Measurements from ENCODE around the gene FKBP1A. TPM values are rescaled to one million over a fixed set of nuclear protein-coding genes. Genes with fewer than 3 reads are reported as not detected.

The FKBP1A gene
- polyA plus RNA-seq, 1 of the 3 experiments (the other 2 are of a cell fraction): 362 TPM

- TF ChIP-seq NRF1 (IDR thresholded peaks at IDR 0.05; ENCODE audit: low read depth, low read length): no peak
- no peak for TF ChIP-seq TAF1 (IDR thresholded peaks at IDR 0.05; ENCODE audit: borderline replicate concordance, low read depth, low read length)
- no peak for TF ChIP-seq JUND (IDR thresholded peaks at IDR 0.05)
- no peak for TF ChIP-seq MEF2A (IDR thresholded peaks at IDR 0.05; ENCODE audit: borderline replicate concordance, low read depth)
- TF ChIP-seq IRF3 (IDR thresholded peaks at IDR 0.05; ENCODE audit: low read depth, low read length): no peak
- no peak for TF ChIP-seq GABPA (IDR thresholded peaks at IDR 0.05; ENCODE audit: low read depth)
- TF ChIP-seq EZH2phosphoT487 (IDR thresholded peaks at IDR 0.05; ENCODE audit: borderline replicate concordance, low read depth): no peak
- TF ChIP-seq EP300 (IDR thresholded peaks at IDR 0.05; ENCODE audit: borderline replicate concordance in 1 of 2, low read depth in 1 of 2, low read length in 1 of 2): no peak
- no peak for TF ChIP-seq CHD2 (IDR thresholded peaks at IDR 0.05; ENCODE audit: low read length, partially characterized antibody)
- no peak for TF ChIP-seq USF1 (IDR thresholded peaks at IDR 0.05; ENCODE audit: borderline replicate concordance, low read depth)
- no peak for TF ChIP-seq ELF1 (IDR thresholded peaks at IDR 0.05)
- no peak for TF ChIP-seq CTCF (IDR thresholded peaks at IDR 0.05)
- no peak for TF ChIP-seq ZBTB33 (IDR thresholded peaks at IDR 0.05; ENCODE audit: borderline replicate concordance, low read depth)
- no peak for TF ChIP-seq GATA2 (CRISPR knock-in tag; IDR thresholded peaks at IDR 0.05)
- TF ChIP-seq RFX5 (IDR thresholded peaks at IDR 0.05; ENCODE audit: low read length): no peak
- TF ChIP-seq FOSL2 (IDR thresholded peaks at IDR 0.05; ENCODE audit: borderline replicate concordance, low read depth): no peak
- no peak for TF ChIP-seq SIN3A (IDR thresholded peaks at IDR 0.05; ENCODE audit: borderline replicate concordance, low read depth, low read length)
- no peak overlapping the region for H3K9ac ChIP-seq
- no peaks in the 10 kb centered on the region for H3F3A ChIP-seq (replicated peaks; ENCODE audit: insufficient read depth)
- H2AFZ ChIP-seq (ENCODE audit: low read depth): no peak overlapping the region
- 95% methylated on average over 4 of the region's 4 CpGs for WGBS (ENCODE audit: low lambda C conversion rate)
- H3K9me3 ChIP-seq: no peaks in the 10 kb centered on the region
- DNase-seq: no peak
- no peaks in the 10 kb centered on the region for H3K27me3 ChIP-seq (ENCODE audit: insufficient read depth)
- peaks cover 97% of the 10 kb centered on the region for H4K20me1 ChIP-seq (ENCODE audit: insufficient read depth)
- no peak overlapping the region for H3K4me3 ChIP-seq (ENCODE audit: low read depth in 2 of 2, low read length in 1 of 2)
- H3K27ac ChIP-seq (ENCODE audit: low read depth in 2 of 2, low read length in 1 of 2): no peak overlapping the region
- no peaks in the 10 kb centered on the region for H3K9me2 ChIP-seq
- peaks cover 13 to 32% of the 10 kb centered on the region in 2 experiments; a peak in 3 of 4 replicates for H3K4me1 ChIP-seq (ENCODE audit: control insufficient read depth in 1 of 2, insufficient read depth in 2 of 2, low read depth in 1 of 2, low read length in 1 of 2)
- no peak overlapping the region for H3K4me2 ChIP-seq
- H3K79me2 ChIP-seq (ENCODE audit: insufficient read depth): peaks cover 98% of the 10 kb centered on the region
- H3K36me3 ChIP-seq (replicated peaks in 1 of 2; ENCODE audit: control insufficient read depth in 1 of 2, insufficient read depth in 2 of 2, low read length in 1 of 2): peaks cover 8 to 30% of the 10 kb centered on the region in 2 experiments
- POLR2A ChIA-PET: no interaction called here
- CTCF ChIA-PET: interaction anchor here (1.1 to 1.5 kb wide), 4 partner anchors 9 to 83 kb away, joined by 3 to 4 read pairs (median 3); partner anchors contain the start of gene NSFL1C
Measured at GRCh38 chr20:1386323-1386722, 6.5 kb downstream of the FKBP1A start.

Data from SK-N-SH (cell line).